ENCODE measurements around the gene SPATA2L.

The SPATA2L gene

GRCh38 chr16:89656435-89657121 is 44.9 kb downstream of the SPATA2L start:
- no peak for TF ChIP-seq FOXP2 (optimal IDR thresholded peaks at IDR 0.05; ENCODE audit: borderline replicate concordance, extremely low read depth, extremely low read length, insufficient read depth)

- TF ChIP-seq FOXP2 (optimal IDR thresholded peaks at IDR 0.05; ENCODE audit: borderline replicate concordance, extremely low read depth, extremely low read length, insufficient read depth): no peak
- TF ChIP-seq POLR2AphosphoS5 (IDR thresholded peaks at IDR 0.05; ENCODE audit: low read depth, low read length): no peak
- no peak for TF ChIP-seq REST (IDR thresholded peaks at IDR 0.05; ENCODE audit: insufficient read depth in 1 of 2, low read depth in 2 of 2, low read length in 2 of 2)
- no peak for TF ChIP-seq TAF1 (IDR thresholded peaks at IDR 0.05; ENCODE audit: borderline replicate concordance, insufficient read depth, low read length)
- no peak for TF ChIP-seq SIN3A (IDR thresholded peaks at IDR 0.05; ENCODE audit: borderline replicate concordance, insufficient read depth, low read length)
These were observed 46.4 kb downstream of the SPATA2L start for GRCh38 chr16:89655062-89655643.

- no peak for TF ChIP-seq REST (IDR thresholded peaks at IDR 0.05; ENCODE audit: insufficient read depth in 1 of 2, low read depth in 2 of 2, low read length in 2 of 2)
- no peak for TF ChIP-seq TAF1 (IDR thresholded peaks at IDR 0.05; ENCODE audit: borderline replicate concordance, insufficient read depth, low read length)
- no peak for TF ChIP-seq FOXP2 (optimal IDR thresholded peaks at IDR 0.05; ENCODE audit: borderline replicate concordance, extremely low read depth, extremely low read length, insufficient read depth)
- TF ChIP-seq POLR2AphosphoS5 (IDR thresholded peaks at IDR 0.05; ENCODE audit: low read depth, low read length): no peak
- TF ChIP-seq SIN3A (IDR thresholded peaks at IDR 0.05; ENCODE audit: borderline replicate concordance, insufficient read depth, low read length): no peak
These were observed 47.7 kb downstream of the SPATA2L start for GRCh38 chr16:89653656-89654295.

- TF ChIP-seq REST (IDR thresholded peaks at IDR 0.05; ENCODE audit: insufficient read depth in 1 of 2, low read depth in 2 of 2, low read length in 2 of 2) (no peak), POLR2AphosphoS5 (IDR thresholded peaks at IDR 0.05; ENCODE audit: low read depth, low read length) (no peak), TAF1 (IDR thresholded peaks at IDR 0.05; ENCODE audit: borderline replicate concordance, insufficient read depth, low read length) (no peak), SIN3A (IDR thresholded peaks at IDR 0.05; ENCODE audit: borderline replicate concordance, insufficient read depth, low read length) (no peak), FOXP2 (optimal IDR thresholded peaks at IDR 0.05; ENCODE audit: borderline replicate concordance, extremely low read depth, extremely low read length, insufficient read depth) (no peak)
These were observed 49.9 kb downstream of the SPATA2L start for GRCh38 chr16:89651584-89651983.

- TF ChIP-seq POLR2AphosphoS5 (IDR thresholded peaks at IDR 0.05; ENCODE audit: low read depth, low read length): no peak
- no peak for TF ChIP-seq SIN3A (IDR thresholded peaks at IDR 0.05; ENCODE audit: borderline replicate concordance, insufficient read depth, low read length)
- TF ChIP-seq REST (IDR thresholded peaks at IDR 0.05; ENCODE audit: insufficient read depth in 1 of 2, low read depth in 2 of 2, low read length in 2 of 2): no peak
- no peak for TF ChIP-seq TAF1 (IDR thresholded peaks at IDR 0.05; ENCODE audit: borderline replicate concordance, insufficient read depth, low read length)
- no peak for TF ChIP-seq FOXP2 (optimal IDR thresholded peaks at IDR 0.05; ENCODE audit: borderline replicate concordance, extremely low read depth, extremely low read length, insufficient read depth)
These were observed 54.6 kb downstream of the SPATA2L start for GRCh38 chr16:89646906-89647305.

Data from PFSK-1 (cell line).